Loucy (cell line): ENCODE measurements around the gene CRTC1.

ENCODE experiments used
- H2AFZ ChIP-seq: fragments of 200-600 bp; sonication (generic); 2 replicates; pipeline ENCODE4 v1.6.0; 2016; ENCODE audit warnings: antibody characterized with exemption, mild to moderate bottlenecking, low read length, moderate library complexity
- H3F3A ChIP-seq: fragments of 200-600 bp; 2 replicates; pipeline ENCODE4 v1.6.0; 2016; ENCODE audit warnings: antibody characterized with exemption, low read depth, mild to moderate bottlenecking
- H3K27me3 ChIP-seq: fragments of 200-600 bp; sonication (generic); 2 replicates; pipeline ENCODE4 v1.6.1; 2014; ENCODE audit warnings: low read length, mild to moderate bottlenecking; ENCODE audit not compliant: insufficient read depth, poor library complexity, severe bottlenecking
- H3K36me3 ChIP-seq: fragments of 200-600 bp; sonication (generic); 2 replicates; pipeline ENCODE4 v1.6.1; 2016; ENCODE audit warnings: low read length; ENCODE audit not compliant: insufficient read depth
- H3K4me1 ChIP-seq: fragments of 200-600 bp; sonication (generic); 2 replicates; pipeline ENCODE4 v1.5.1; 2014; ENCODE audit warnings: low read length, mild to moderate bottlenecking; ENCODE audit not compliant: insufficient read depth, poor library complexity, severe bottlenecking
- H3K4me2 ChIP-seq: fragments of 200-600 bp; sonication (generic); 2 replicates; pipeline ENCODE4 v1.6.0; 2014; ENCODE audit warnings: antibody characterized with exemption, low read length, low read depth, mild to moderate bottlenecking; ENCODE audit not compliant: poor library complexity, severe bottlenecking
- H3K4me3 ChIP-seq: fragments of 200-600 bp; sonication (generic); 2 replicates; pipeline ENCODE4 v1.5.1; 2014; ENCODE audit warnings: low read length, mild to moderate bottlenecking, mixed read lengths; ENCODE audit not compliant: poor library complexity, severe bottlenecking
- H3K79me2 ChIP-seq: fragments of 200-600 bp; sonication (generic); 2 replicates; pipeline ENCODE4 v1.6.1; 2014; ENCODE audit warnings: low read length; ENCODE audit not compliant: insufficient read depth
- H3K9ac ChIP-seq: fragments of 200-600 bp; sonication (generic); 2 replicates; pipeline ENCODE4 v1.6.0; 2014; ENCODE audit warnings: mild to moderate bottlenecking, low read depth, low read length, moderate library complexity; ENCODE audit not compliant: poor library complexity, severe bottlenecking
- H3K9me2 ChIP-seq: fragments of 200-600 bp; sonication (generic); replicated peaks from 2 replicates; pipeline ENCODE4 v1.6.1; 2016; ENCODE audit warnings: low read depth, low read length, mixed read lengths
- H3K9me3 ChIP-seq: fragments of 200-600 bp; sonication (generic); 2 replicates; pipeline ENCODE4 v1.6.1; 2014; ENCODE audit warnings: mild to moderate bottlenecking, antibody characterized with exemption, low read length, low read depth; ENCODE audit not compliant: insufficient read depth
- H4K20me1 ChIP-seq: fragments of 200-600 bp; sonication (generic); 2 replicates; pipeline ENCODE4 v1.6.0; 2014; ENCODE audit warnings: antibody characterized with exemption, low read length, mild to moderate bottlenecking; ENCODE audit not compliant: insufficient read depth, poor library complexity, severe bottlenecking
- EZH2phosphoT487 ChIP-seq: fragments of 200-600 bp; IDR thresholded peaks from 2 replicates; pipeline ENCODE4 v1.6.1; 2018; ENCODE audit warnings: antibody characterized with exemption, mild to moderate bottlenecking, moderate library complexity, borderline replicate concordance
- TF ChIP-seq, protein P1 (sequence below): fragments of 200-600 bp; sonication (generic); conservative IDR thresholded peaks from 2 replicates; pipeline ENCODE4 v1.5.1; 2014; ENCODE audit warnings: mild to moderate bottlenecking, antibody characterized with exemption, low read length

Gene CRTC1

DNA sequence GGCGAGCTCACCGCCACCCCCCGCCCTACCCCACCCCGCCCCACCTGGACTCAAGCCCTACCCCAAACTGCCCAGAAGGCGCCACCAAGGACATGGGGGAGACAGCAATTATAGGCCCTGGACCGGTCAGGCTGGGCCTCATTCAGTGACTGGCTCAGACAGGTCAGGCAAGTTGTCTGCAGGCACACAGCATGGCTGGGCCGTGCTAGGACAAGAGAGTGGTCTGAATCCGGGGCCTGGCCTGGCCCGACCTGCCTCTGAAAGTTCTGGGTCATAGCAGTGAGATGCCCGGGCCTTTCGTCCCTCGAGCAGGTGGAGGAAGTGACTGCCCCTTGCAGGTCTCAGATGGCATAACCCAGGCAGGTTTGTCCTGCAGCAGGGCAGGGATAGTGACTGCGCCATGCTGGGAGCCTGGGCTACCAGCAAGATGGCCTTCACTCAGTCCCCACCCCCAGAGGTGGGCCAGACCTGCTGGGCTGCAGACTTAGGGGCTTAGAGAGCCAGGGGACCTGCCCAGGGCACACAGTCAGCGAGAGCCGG lies 86.6 kb downstream of the CRTC1 start:
- no peak overlapping the region for H3K4me3 ChIP-seq
- TF ChIP-seq, protein P1, sequence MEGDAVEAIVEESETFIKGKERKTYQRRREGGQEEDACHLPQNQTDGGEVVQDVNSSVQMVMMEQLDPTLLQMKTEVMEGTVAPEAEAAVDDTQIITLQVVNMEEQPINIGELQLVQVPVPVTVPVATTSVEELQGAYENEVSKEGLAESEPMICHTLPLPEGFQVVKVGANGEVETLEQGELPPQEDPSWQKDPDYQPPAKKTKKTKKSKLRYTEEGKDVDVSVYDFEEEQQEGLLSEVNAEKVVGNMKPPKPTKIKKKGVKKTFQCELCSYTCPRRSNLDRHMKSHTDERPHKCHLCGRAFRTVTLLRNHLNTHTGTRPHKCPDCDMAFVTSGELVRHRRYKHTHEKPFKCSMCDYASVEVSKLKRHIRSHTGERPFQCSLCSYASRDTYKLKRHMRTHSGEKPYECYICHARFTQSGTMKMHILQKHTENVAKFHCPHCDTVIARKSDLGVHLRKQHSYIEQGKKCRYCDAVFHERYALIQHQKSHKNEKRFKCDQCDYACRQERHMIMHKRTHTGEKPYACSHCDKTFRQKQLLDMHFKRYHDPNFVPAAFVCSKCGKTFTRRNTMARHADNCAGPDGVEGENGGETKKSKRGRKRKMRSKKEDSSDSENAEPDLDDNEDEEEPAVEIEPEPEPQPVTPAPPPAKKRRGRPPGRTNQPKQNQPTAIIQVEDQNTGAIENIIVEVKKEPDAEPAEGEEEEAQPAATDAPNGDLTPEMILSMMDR: no peak
- no peak for TF ChIP-seq EZH2phosphoT487
- H3K27me3 ChIP-seq: no peaks in the 10 kb centered on the region
- peaks cover 1% of the 10 kb centered on the region for H3K4me1 ChIP-seq
- no peak overlapping the region for H3K9ac ChIP-seq
- no peak overlapping the region for H3K4me2 ChIP-seq
- H3K36me3 ChIP-seq: no peaks in the 10 kb centered on the region
- no peaks in the 10 kb centered on the region for H3K79me2 ChIP-seq
- H2AFZ ChIP-seq: no peak overlapping the region
- no peaks in the 10 kb centered on the region for H3K9me2 ChIP-seq
- H4K20me1 ChIP-seq: no peaks in the 10 kb centered on the region
- no peaks in the 10 kb centered on the region for H3F3A ChIP-seq
- no peaks in the 10 kb centered on the region for H3K9me3 ChIP-seq

DNA sequence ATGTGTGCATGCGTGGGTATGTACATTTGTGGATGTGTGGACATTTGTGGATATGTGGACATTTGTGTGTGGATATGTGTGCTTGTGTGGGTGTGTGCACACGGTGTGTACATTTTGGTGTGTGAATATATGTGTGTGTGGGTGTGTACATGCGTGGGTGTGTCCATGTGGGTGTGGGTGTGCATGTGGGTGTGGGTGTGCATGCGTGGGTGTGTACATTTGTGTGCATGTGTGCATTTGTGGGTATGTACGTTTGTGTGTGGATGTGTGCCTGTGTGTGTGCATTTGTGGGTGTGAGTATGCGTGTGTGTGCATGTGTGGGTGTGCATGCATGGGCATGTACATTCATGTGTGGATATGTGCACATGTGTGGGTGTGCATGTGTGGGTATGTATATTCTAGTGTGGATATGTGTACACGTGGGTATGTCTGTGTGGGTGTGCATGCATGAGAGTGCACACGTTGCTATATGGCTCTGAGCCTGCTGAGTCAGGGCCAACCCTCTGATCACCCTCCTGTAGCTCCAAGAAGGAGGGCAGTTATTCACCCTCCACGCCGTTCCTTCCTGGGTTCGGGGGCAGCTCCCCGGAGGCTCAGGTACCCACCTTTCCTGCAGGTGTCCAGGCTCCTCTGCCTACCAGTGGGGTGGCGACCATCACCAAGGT lies 87.3 kb downstream of the CRTC1 start:
- Histone ChIP-seq H3F3A (no peaks in the 10 kb centered on the region), H3K9ac (no peak overlapping the region), H3K4me3 (no peak overlapping the region), H3K27me3 (no peaks in the 10 kb centered on the region), H3K9me2 (no peaks in the 10 kb centered on the region), H2AFZ (no peak overlapping the region), H3K4me1 (no peaks in the 10 kb centered on the region), H3K36me3 (no peaks in the 10 kb centered on the region), H3K4me2 (no peak overlapping the region), H3K9me3 (no peaks in the 10 kb centered on the region), H3K79me2 (no peaks in the 10 kb centered on the region), H4K20me1 (no peaks in the 10 kb centered on the region)
- TF ChIP-seq EZH2phosphoT487: no peak
- TF ChIP-seq, protein P1: no peak

DNA sequence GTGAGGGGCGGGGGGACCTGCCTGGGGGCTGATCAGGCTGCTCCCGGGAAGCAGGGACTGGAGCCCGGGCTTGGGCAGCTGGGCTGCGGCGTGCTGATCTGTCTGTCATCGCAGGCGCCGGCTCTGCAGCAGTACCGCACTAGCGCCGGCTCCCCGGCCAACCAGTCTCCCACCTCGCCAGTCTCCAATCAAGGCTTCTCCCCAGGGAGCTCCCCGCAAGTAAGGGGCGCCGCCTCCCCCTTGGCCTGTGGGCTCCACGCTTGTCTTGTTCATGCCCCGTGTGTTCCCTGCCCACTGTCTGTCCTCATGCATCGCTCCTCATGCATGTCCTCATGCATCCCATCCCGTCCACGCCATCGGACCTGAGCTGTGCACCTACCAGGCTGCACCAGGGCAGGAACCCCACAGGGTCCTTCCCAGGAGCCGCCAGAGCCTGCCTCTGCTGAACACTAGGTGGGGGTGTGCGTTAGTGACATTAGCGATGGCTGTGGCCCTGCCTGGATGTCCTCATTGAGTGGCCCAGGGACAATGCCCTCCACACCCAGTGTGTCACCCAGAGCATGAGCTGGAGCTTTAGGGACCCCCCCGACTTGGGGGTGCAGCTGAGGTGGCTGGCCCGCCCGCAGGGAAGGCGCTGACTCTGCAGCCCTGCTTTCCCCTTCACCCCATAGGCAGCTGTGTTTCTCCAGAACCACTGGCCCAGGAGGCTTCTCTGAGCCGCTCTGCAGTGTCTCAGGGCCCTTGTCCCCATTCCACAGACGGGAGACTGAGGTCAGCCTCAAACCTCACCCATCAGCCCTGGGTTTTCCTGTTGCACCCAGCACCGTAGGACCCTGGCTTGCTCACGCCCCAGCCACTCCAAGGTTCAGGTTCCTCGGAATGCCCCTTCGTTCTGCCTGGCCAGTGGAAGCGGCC lies 88.1 kb downstream of the CRTC1 start:
- Histone ChIP-seq H3K4me1 (no peaks in the 10 kb centered on the region), H4K20me1 (no peaks in the 10 kb centered on the region), H2AFZ (no peak overlapping the region), H3K4me2 (no peak overlapping the region), H3K9ac (no peak overlapping the region), H3K9me2 (no peaks in the 10 kb centered on the region), H3F3A (no peaks in the 10 kb centered on the region), H3K4me3 (no peak overlapping the region), H3K36me3 (no peaks in the 10 kb centered on the region), H3K27me3 (no peaks in the 10 kb centered on the region), H3K9me3 (no peaks in the 10 kb centered on the region), H3K79me2 (no peaks in the 10 kb centered on the region)
- no peak for TF ChIP-seq EZH2phosphoT487
- TF ChIP-seq, protein P1: peak; percentile 30; the same call in 1 of the 2 replicates
